Skeletal muscle satellite cell (primary cell): Measurements from ENCODE around the gene SMIM29.
"Not testable (repeated sequence)": the region's sequence is repeated elsewhere in the genome, so short reads cannot be mapped to it uniquely, and the experiment has no call there.

Experiments used
- H3K27me3 ChIP-seq: 2 replicates; pipeline ENCODE4 v1.7.0; 2013; ENCODE audit warnings: low read length; ENCODE audit not compliant: control insufficient read depth, insufficient read depth
- H3K36me3 ChIP-seq: 2 replicates; pipeline ENCODE4 v1.7.0; 2013; ENCODE audit warnings: mild to moderate bottlenecking, control low read depth, low read length; ENCODE audit not compliant: insufficient read depth
- H3K4me1 ChIP-seq: 2 replicates; pipeline ENCODE4 v1.7.0; 2013; ENCODE audit warnings: low read length; ENCODE audit not compliant: control insufficient read depth, insufficient read depth
- H3K4me2 ChIP-seq: 2 replicates; pipeline ENCODE4 v1.7.0; 2013; ENCODE audit warnings: mild to moderate bottlenecking, low read length
- H3K4me3 ChIP-seq: 2 replicates; pipeline ENCODE4 v1.7.0; 2013; ENCODE audit warnings: low read length
- H3K9ac ChIP-seq: 2 replicates; pipeline ENCODE4 v1.7.0; 2013; ENCODE audit warnings: mild to moderate bottlenecking, low read depth, low read length, moderate library complexity
- H3K9me3 ChIP-seq: replicated peaks from 2 replicates; pipeline ENCODE4 v1.7.0; 2013; ENCODE audit warnings: mild to moderate bottlenecking, control low read depth, low read length

SMIM29 gene

GRCh38 chr6:34276881-34277762 is 28.3 kb upstream of the SMIM29 start:
- no peaks in the 10 kb centered on the region for H3K27me3 ChIP-seq

GRCh38 chr6:34276191-34276590 is 27.4 kb upstream of the SMIM29 start:
- H3K36me3 ChIP-seq, result peaks cover 11% of the 10 kb centered on the region
- no peaks in the 10 kb centered on the region for H3K4me1 ChIP-seq
- no peaks in the 10 kb centered on the region for H3K27me3 ChIP-seq
- H3K9me3 ChIP-seq, result no peaks in the 10 kb centered on the region
- H3K4me2 ChIP-seq, result no peak overlapping the region
- H3K9ac ChIP-seq, result no peak overlapping the region
- no peak overlapping the region for H3K4me3 ChIP-seq

More at GRCh38 chr6:34276881-34277762, 28.3 kb upstream of the SMIM29 start:
- Histone ChIP-seq H3K4me2 (no peak overlapping the region), H3K4me3 (no peak overlapping the region), H3K9me3 (no peaks in the 10 kb centered on the region), H3K4me1 (no peaks in the 10 kb centered on the region), H3K9ac (no peak overlapping the region), H3K36me3 (peaks cover 11% of the 10 kb centered on the region)

GRCh38 chr6:34275128-34275804 is 26.5 kb upstream of the SMIM29 start:
- Histone ChIP-seq H3K4me2 (no peak overlapping the region), H3K4me1 (no peaks in the 10 kb centered on the region), H3K9me3 (no peaks in the 10 kb centered on the region)

GRCh38 chr6:34274129-34274528 is 25.3 kb upstream of the SMIM29 start:
- H3K9ac ChIP-seq, result no peak overlapping the region
- no peak overlapping the region for H3K4me3 ChIP-seq
- H3K4me2 ChIP-seq, result no peak overlapping the region
- no peaks in the 10 kb centered on the region for H3K27me3 ChIP-seq
- peaks cover 4% of the 10 kb centered on the region for H3K36me3 ChIP-seq
- no peaks in the 10 kb centered on the region for H3K4me1 ChIP-seq
- no peaks in the 10 kb centered on the region for H3K9me3 ChIP-seq

More at GRCh38 chr6:34275128-34275804, 26.5 kb upstream of the SMIM29 start:
- Histone ChIP-seq H3K4me3 (no peak overlapping the region), H3K27me3 (no peaks in the 10 kb centered on the region), H3K36me3 (peaks cover 11% of the 10 kb centered on the region), H3K9ac (no peak overlapping the region)

GRCh38 chr6:34273242-34273805 is 24.5 kb upstream of the SMIM29 start:
- Histone ChIP-seq H3K27me3 (no peaks in the 10 kb centered on the region), H3K9ac (no peak overlapping the region)

GRCh38 chr6:34272013-34272926 is 23.5 kb upstream of the SMIM29 start:
- Histone ChIP-seq H3K4me2 (no peak overlapping the region), H3K36me3 (peaks cover 2% of the 10 kb centered on the region), H3K9me3 (no peaks in the 10 kb centered on the region), H3K4me1 (no peaks in the 10 kb centered on the region), H3K4me3 (no peak overlapping the region), H3K27me3 (no peaks in the 10 kb centered on the region), H3K9ac (no peak overlapping the region)

More at GRCh38 chr6:34273242-34273805, 24.5 kb upstream of the SMIM29 start:
- Histone ChIP-seq H3K36me3 (peaks cover 4% of the 10 kb centered on the region), H3K4me1 (no peaks in the 10 kb centered on the region), H3K9me3 (no peaks in the 10 kb centered on the region), H3K4me2 (no peak overlapping the region), H3K4me3 (no peak overlapping the region)

- H3K4me2 ChIP-seq, H3K9ac ChIP-seq, H3K36me3 ChIP-seq, H3K27me3 ChIP-seq, H3K4me1 ChIP-seq, H3K9me3 ChIP-seq, H3K4me3 ChIP-seq: not testable (repeated sequence)
Observed at GRCh38 chr6:34269658-34270341, 21.0 kb upstream of the SMIM29 start.

GRCh38 chr6:34269132-34269531 is 20.3 kb upstream of the SMIM29 start:
- H3K4me3 ChIP-seq, H3K36me3 ChIP-seq, H3K9ac ChIP-seq, H3K4me1 ChIP-seq, H3K27me3 ChIP-seq, H3K9me3 ChIP-seq, H3K4me2 ChIP-seq: not testable (repeated sequence)

GRCh38 chr6:34267746-34268145 is 18.9 kb upstream of the SMIM29 start:
- Histone ChIP-seq H3K36me3 (no peaks in the 10 kb centered on the region), H3K4me1 (no peaks in the 10 kb centered on the region), H3K9me3 (no peaks in the 10 kb centered on the region), H3K4me2 (no peak overlapping the region), H3K9ac (no peak overlapping the region), H3K27me3 (no peaks in the 10 kb centered on the region), H3K4me3 (no peak overlapping the region)

GRCh38 chr6:34263484-34263883 is 14.7 kb upstream of the SMIM29 start:
- not testable (repeated sequence) for H3K27me3 ChIP-seq, H3K4me2 ChIP-seq, H3K4me3 ChIP-seq, H3K9me3 ChIP-seq, H3K36me3 ChIP-seq, H3K4me1 ChIP-seq, H3K9ac ChIP-seq
